Activated CD8-positive, alpha-beta memory T cell treated with anti-CD3 and anti-CD28 coated beads for 36 hours (primary cell): Measurements from ENCODE around the gene ARHGAP15. TPM values are rescaled to one million over a fixed set of nuclear protein-coding genes. Genes with fewer than 3 reads are reported as not detected.

Experiments
- CTCF ChIA-PET: fragments of 350-600 bp; sonication (Branson Sonifier 250); formaldehyde crosslinking; loops from one replicate; lab custom pipeline; 2021; ENCODE audit warnings: antibody characterized with exemption; lab: Charles Lee
- POLR2A ChIA-PET: fragments of 350-600 bp; sonication (Branson Sonifier 250); formaldehyde crosslinking; loops from one replicate; lab custom pipeline; 2021; ENCODE audit warnings: antibody characterized with exemption; lab: Charles Lee
- total RNA-seq, 2 experiments: library from RNA; stranded (reverse); gene quantifications; one replicate each; pipeline ENCODE4 v1.2.3, GENCODE V29; 2021

ARHGAP15 gene
- total RNA-seq, 2 experiments from 2014 or later: 36.1 to 36.4 TPM

DNA sequence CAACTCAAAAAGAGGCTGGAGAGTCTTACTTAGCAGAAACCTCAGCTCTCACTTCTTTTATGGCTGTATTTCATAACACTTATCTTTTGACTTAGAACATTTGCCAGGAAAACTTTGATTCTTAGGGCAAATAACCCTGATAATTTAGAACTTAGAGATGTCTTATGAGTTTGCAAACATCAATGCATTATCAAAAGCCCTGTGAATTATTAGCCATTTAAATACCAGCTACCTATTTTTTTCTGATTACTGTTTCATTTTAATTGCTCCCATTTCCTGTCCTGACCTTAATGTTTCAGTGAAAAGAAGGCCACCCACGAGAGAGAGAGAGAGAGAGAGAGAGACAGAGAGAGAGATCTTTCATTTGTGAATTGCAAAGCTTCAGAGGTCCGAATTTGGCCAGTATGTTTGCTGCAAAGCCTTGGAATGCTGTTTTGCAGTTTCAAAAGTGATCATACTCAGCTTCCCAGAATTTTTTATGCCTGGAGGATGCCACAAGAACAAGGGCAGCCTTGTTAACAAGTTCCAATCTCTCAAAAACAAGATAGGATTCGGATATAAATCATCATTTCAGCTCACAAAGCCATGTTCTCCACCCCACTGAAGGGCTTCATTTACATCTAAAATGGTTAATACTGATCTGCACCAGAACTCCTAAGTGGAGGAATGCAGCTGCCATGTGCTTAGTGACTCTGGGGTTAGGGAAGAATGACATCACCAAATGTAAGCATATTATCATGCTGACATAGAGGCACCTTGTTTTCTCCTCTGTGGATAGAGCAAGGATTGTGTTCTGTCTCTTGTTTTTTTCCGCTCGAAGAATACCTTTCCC, 478.2 kb downstream of the ARHGAP15 start:
- ChIA-PET CTCF (interaction anchor here (1.0 kb wide), 1 partner anchor 20 kb away, joined by 4 read pairs; no protein-coding TSS in a partner anchor), POLR2A (no interaction called here)

DNA sequence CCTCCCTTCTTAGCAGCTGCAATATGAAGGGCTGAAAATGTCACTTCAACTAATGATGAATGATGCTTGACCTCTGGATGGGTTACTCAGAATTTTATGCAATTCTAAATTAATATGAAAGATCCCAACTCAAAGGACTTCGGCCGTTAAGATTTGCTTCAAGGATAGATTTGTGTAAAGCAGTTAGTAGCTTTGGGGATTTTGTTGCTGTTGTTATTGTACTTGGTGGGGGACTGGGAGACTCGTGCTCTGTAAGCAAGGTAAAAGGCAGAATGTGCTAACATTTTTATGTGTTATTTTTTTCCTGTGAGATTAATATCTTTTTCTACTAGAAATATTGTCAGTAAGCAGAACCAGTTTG, 478.8 kb downstream of the ARHGAP15 start:
- ChIA-PET CTCF (interaction anchor here (1.0 kb wide), 1 partner anchor 19 kb away, joined by 4 read pairs; no protein-coding TSS in a partner anchor), POLR2A (no interaction called here)

DNA sequence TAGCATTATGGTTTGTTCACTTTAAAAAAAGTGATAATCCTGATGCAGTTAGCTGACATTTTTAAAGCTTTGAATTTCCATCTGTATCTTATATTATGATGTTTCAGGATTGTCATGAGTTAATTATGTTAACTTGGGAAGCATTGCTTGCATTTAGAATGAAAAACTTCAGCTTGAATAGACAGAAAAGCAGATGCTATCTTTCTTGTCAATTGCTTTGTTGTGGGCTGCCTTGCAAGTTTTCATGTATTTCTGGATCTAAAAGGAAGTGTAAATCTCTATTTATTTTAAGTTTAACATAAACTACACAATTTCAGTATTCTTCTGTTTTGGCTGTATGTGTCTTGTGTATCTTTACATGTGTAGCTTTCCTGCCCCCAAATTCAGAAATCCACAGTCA, 479.5 kb downstream of the ARHGAP15 start:
- CTCF ChIA-PET: interaction anchor here (1.0 kb wide), 1 partner anchor 19 kb away, joined by 4 read pairs; no protein-coding TSS in a partner anchor
- POLR2A ChIA-PET: no interaction called here

DNA sequence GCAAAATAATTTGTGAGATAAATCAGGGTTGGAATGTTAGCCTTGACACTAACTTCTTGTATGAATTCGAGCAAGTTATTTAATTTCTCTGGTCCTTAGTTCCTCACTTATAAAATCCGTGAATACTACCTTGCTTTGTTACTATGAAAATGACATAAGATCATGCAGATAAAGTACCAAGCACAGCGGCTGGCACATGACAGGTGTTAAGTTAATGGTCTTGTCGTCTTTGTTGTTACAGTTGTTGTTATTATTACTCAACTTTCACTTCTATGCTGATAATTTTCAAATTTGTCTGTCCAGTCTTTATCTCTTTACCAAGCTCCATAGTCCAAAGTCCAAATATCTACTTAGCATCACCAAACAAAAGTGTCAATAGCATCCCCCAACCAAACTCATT, 482.1 kb downstream of the ARHGAP15 start:
- POLR2A ChIA-PET: no interaction called here

DNA sequence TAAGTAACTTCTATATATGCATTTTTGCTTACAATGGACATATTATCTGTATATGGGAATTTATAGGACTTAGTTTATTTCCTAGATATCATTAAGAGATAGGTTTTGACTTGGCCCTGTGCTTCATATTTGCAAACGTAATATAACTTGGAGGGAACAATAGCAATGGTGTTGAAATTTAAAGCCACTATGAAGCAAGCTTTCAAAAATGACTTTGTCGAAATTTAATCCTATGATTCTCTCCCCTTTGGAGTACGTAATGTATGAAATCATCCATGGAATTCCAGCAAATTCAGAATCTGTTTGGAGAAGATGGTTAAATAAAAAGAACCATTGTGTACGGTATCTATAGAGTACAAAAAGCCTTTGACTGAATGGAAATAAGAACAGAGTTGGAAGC, 486.3 kb downstream of the ARHGAP15 start:
- POLR2A ChIA-PET: no interaction called here
- CTCF ChIA-PET: no interaction called here

More for the DNA sequence above, 482.1 kb downstream of the ARHGAP15 start:
- CTCF ChIA-PET: no interaction called here

DNA sequence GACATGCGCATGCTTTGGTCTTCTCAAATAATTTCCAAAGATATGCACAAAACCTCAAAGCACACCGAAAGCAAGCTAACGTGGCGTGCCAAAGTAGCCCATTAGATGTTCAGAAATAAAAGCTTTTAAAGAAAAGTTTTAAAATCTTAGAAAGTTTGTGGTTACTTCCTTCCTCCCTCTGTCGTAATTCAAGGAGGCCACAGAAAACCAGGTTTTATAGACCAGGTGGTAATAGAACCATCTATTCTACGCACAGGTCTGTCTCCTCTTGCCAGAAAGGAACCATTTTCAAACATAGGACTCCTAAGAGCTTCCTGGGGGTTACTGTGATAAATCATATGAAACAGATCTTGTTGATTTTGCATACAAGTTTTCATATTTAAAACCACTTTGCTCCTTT, 487.2 kb downstream of the ARHGAP15 start:
- CTCF ChIA-PET: no interaction called here
- POLR2A ChIA-PET: no interaction called here

DNA sequence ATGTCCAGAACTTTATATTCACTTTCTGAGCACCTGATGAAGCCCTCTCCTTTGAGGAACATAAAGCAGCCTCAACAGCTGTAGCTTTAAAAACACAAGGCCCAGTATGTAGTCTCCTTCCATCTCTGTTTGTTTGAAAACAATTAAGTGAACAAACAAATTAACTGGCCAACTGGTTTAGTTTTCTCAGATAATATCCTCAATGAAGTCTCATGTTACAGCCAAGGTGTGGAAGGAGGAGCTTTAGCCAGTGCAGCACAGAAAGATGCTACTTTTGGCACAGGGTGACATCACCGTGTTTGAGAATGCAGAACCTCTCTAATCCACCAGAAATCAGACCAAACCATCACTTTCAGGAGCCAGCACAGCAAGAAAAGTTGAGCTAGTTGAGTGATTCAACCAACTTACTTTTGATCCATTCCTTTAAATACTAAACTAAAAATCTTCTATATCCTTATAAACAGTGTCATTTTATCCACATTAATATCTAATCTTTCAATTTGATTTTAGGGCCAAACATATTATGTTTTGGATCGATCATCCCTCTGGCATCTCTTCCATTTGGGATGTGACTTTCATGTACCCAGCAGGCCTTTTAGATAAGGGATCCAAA, 488.7 kb downstream of the ARHGAP15 start:
- POLR2A ChIA-PET: no interaction called here
- CTCF ChIA-PET: no interaction called here

DNA sequence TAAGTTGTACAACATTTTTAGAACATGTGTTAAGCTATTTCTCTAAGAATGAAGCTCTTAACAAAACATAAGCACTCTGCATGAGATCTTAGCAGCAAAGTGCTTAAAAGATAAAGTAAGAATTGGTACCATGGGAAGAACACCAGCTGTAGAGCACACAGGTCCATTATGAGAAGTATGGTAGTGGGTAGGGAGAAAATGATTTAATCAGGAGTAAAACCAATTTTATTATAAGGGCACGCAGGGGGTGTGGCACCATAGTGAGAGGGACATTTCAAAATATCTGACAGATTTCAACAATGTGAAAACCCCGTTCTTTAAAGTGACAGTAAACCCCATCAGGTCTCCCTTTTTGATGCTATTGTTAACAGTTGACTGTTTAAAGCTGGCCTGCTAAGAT, 492.9 kb downstream of the ARHGAP15 start:
- ChIA-PET CTCF (no interaction called here), POLR2A (no interaction called here)

DNA sequence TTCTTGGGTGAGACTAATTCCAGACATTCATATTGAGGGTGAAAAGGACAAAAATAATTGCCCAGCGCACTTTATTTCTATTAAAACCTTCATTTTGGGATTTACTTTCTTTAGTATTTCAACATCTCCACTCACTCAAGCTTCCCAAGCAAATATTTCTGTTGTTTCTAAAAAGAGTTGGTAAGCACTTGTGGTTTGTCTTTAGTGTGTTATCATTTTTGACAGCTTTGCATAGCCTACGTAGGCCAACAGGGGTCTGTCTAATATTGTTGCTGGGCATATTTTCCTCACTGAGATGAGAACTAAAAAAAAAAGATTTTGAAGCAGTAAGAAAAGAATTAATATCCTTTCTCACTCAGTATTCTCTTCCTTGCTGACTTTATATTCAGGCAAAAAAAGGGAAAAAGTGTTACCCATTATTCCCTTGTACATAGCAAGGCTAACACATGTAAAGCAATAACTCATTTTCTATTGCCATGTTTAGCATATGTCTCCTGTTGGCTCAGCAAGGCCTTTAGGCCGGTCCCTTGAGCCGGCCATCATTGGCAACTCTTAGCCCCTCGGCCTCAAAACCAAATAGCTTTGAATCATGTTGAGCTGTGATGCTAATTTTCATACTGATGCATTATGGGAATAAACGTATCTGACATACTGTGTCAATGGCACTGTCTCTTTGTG, 494.2 kb downstream of the ARHGAP15 start:
- CTCF ChIA-PET: no interaction called here
- POLR2A ChIA-PET: no interaction called here

DNA sequence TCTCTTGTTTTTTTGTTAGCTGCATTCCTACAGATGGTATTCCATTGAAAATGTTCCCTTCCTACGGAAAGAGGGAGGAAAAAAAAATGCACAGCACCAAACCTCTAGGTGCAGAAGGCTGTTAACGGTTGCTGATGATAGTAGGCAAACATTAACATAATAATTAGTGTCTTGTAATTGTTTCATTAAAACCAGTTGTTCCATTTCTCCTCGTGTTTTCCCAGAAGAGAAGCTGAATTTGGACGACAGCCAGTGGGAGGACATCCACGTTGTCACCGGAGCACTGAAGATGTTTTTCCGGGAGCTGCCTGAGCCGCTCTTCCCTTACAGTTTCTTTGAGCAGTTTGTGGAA, 494.7 kb downstream of the ARHGAP15 start:
- ChIA-PET POLR2A (no interaction called here), CTCF (no interaction called here)

DNA sequence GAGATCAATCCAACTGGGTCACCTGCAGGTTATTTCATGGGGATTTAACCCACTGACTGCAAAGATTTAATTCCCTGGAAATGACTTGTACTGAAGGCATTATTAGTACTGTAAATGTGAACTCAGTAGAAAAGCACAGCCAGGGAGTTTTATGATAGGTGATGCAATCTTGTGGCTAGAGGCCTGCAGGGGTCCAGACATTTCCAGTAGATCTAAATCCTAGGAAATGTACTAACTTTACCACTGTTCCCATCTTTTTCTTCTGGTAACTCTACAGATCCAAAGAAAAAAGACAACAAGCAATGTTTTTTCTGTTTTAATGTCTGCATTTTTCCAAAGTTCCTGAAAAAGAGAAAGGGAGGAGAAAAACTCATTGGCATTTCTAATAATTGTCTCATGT, 500.1 kb downstream of the ARHGAP15 start:
- ChIA-PET CTCF (no interaction called here), POLR2A (no interaction called here)

DNA sequence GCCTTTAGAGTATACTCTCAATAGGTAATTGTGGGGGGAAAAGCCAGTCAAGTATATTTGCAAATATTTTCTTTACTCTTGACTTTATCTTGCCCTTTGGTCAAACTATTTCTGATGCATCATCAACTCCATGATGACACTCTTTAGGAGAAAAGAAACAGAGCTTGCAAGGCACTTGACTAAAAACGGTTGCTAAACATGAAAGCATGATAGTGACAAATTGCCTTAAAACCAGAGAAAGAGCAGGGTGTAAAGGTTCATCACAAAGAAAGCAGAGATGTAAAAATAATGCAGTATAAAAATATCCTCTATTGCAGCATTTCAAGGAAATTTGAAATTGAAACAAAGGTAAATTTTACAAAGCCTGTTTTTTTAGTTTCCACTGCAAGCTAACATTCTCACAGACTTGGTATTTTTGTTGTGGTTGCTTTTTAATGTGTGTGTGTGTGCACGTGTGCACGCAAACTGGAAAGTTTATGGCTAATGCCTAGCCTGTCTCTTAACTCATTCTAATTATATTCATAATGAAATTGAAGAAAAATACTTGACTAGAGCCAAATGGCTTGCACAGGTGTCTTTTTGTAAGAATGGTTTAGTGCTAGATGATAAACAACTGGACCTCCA, 503.6 kb downstream of the ARHGAP15 start:
- ChIA-PET POLR2A (no interaction called here), CTCF (no interaction called here)

DNA sequence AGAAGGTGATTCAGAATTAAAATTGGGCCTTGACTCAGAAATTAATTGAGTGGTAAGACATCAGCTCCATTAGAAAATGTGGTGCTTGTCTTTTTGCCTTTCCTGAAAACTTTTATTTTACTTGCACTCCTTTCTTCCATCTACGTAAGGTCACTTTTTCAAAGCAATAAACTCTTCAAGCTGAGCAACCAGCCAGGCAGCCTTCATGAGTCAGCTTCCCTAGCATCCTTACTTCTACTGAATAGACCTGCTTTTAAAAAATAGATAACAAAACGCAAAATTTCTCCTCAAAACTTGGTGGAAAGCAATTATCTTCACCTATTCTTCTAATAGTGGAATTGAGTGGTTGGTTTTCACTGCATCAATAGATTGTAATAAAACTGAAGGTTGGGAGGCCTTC, 504.2 kb downstream of the ARHGAP15 start:
- CTCF ChIA-PET: no interaction called here
- POLR2A ChIA-PET: no interaction called here

DNA sequence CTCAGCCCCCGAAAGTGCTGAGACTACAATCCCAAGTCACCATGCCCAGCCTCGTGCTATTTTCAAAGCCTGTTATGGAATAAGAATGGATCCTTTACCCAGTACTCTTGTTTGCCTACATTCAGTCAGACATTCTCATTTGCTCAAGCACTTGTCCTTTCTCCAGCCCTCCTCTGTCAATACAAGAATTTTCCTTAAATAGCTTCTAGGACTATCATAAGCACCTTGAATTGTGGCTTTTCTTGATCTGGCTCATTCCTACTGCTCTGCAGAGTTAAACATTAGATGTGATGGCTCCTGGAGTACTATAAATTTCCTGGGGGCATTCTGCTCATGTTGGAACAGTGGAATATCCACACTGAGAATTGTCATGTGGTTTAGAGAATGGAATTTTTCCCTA, 506.1 kb downstream of the ARHGAP15 start:
- CTCF ChIA-PET: no interaction called here
- POLR2A ChIA-PET: no interaction called here

DNA sequence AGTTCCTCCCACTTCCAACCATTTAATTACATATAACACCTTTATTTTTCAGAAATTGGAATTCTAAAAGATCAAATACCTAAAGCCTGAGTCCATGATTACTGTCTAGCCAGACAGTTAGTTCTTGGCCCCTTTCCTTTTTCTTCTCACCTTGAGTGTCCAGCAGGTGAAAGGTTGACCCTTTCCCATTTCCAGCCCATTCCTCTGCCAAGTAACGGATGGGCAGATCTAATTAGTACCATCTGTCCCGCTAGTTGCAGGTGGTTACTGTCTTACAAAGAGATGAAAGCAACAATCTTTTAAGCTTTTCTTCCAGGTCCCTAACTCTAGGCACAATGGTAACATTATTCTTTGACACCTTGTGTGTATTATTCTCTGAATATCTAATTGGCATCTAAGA, 506.7 kb downstream of the ARHGAP15 start:
- CTCF ChIA-PET: no interaction called here
- POLR2A ChIA-PET: no interaction called here

DNA sequence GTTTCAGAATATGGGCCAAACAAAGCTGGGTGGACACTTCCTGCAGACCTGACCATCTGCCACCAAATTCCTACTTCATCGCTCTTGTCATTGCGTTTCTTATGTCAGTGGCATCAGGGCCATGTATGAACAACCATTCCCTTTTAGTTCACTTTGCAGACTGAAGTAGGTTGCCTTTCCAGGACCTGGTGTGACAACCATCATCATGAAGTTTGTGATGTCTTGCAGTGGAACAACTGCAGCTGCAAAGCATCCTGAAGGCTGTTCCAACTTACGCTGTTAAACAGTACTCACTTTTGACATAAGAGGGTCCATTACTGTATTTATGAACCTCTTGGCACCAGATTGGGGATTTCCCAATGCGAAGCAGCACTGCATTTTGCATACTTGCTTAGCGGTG, 511.6 kb downstream of the ARHGAP15 start:
- ChIA-PET CTCF (no interaction called here), POLR2A (no interaction called here)

DNA sequence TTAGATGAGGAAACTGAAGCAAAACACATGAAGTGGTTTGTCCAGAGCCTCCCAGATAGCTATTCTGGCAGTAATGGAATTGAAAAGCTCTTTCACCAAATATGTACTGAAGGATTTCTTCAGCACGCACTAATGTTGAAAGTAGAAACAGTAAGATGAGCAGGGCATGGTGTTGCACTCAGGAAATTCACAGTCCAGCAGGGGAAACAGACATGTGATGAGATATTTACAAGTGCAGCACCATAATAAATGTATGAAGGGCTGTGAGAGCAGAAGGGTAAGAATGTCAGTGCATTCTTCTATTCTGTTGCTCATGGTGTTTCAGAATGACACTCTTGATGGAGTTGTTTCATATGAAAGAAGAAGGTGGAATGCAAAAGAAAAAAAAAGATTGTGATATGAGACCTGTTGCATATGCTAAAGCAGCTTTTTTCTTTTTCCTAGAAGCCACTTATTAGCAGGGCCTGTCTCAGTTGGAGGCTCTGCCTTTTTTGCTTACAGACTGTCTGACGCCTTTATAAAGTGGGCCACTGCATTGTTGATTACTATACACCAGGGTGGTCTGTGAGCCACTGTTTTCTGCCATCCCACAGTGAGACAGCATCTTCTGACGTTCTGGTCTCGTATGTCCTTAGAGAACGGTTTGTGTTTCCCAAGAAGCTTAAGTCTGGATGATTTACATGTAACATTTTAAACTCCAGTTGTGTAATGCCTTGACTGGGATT, 516.9 kb downstream of the ARHGAP15 start:
- CTCF ChIA-PET: no interaction called here
- POLR2A ChIA-PET: no interaction called here

DNA sequence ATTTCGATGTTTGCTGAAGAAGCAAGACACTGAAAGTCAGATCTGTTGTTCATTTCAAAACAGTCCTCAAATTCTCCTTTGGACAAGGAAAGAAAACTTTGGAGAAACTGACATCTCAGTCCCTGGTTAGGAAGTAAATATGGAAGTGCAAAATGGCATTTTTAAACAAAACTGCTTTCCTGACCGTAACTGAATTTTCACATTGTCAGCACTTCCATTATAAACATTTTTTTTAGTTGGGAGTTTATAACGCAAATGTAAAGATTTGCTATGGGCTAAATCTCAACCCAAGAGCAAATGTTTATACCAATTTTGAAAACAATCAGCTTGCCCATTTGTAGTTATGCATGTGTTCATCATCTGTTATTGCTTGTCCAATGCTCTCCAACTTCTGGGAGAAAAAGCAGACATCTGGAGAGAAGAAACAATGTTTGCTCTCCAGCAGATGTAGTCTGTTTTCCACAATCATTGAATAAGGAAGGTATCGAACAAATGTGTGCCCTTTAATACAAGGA, 520.1 kb downstream of the ARHGAP15 start:
- ChIA-PET POLR2A (no interaction called here), CTCF (no interaction called here)

DNA sequence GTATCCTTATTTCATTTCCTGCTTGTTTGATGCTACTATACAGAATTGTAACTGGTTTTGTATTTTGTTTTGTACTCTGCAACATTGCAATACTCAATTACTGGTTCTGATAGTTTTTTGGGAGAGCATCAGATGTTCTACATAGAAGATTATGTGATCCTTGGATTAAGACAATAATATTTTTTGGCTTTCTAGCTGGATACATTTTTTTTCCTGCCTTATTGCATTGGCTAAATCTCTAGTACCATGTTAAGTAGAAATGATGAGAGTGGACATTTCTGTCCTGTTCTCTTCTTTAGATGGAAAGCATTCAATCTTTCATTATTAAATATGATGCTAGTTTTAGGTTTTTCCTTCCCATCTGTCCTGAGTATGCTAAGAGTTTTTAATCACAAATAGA, 523.5 kb downstream of the ARHGAP15 start:
- ChIA-PET POLR2A (no interaction called here), CTCF (no interaction called here)
